Activated CD8-positive, alpha-beta T cell treated with anti-CD3 and anti-CD28 coated beads, Interleukin-2, amount 10 ng/mL, durations not matched to agents 7 days and 5 days (primary cell): ENCODE measurements around the gene CDH22. TPM values are rescaled to one million over a fixed set of nuclear protein-coding genes. Genes with fewer than 3 reads are reported as not detected.

ENCODE experiments used
- ATAC-seq: fragments of 150-1000 bp; cut with Tn5 transposase; one replicate; pipeline ENCODE4 v1.10.0; 2021; ENCODE audit warnings: moderate library complexity
- CTCF ChIA-PET: fragments of 350-600 bp; sonication (Branson Sonifier 250); formaldehyde crosslinking; loops from one replicate; lab custom pipeline; 2021; ENCODE audit warnings: antibody characterized with exemption; lab: Charles Lee
- POLR2A ChIA-PET: fragments of 350-600 bp; sonication (Branson Sonifier 250); formaldehyde crosslinking; loops from one replicate; lab custom pipeline; 2021; ENCODE audit warnings: antibody characterized with exemption; lab: Charles Lee
- DNase-seq: peaks from one replicate; pipeline ENCODE4 v3.0.0-alpha.2; 2020
- H3K27ac Mint-ChIP-seq: one replicate; pipeline ENCODE4 v1.8.0; 2021; ENCODE audit warnings: mild to moderate bottlenecking, mixed read lengths
- H3K27me3 Mint-ChIP-seq: one replicate; pipeline ENCODE4 v1.8.0; 2021; ENCODE audit warnings: low read depth, mixed read lengths
- H3K36me3 Mint-ChIP-seq: one replicate; pipeline ENCODE4 v1.8.0; 2021; ENCODE audit warnings: low read depth, mixed read lengths
- H3K4me1 Mint-ChIP-seq: one replicate; pipeline ENCODE4 v1.8.0; 2021; ENCODE audit warnings: low read depth, mixed read lengths
- H3K4me3 Mint-ChIP-seq: one replicate; pipeline ENCODE4 v1.8.0; 2021; ENCODE audit warnings: mild to moderate bottlenecking, mixed read lengths
- H3K9me3 Mint-ChIP-seq: one replicate; pipeline ENCODE4 v1.8.0; 2022; ENCODE audit warnings: mixed read lengths; ENCODE audit not compliant: insufficient read depth
- total RNA-seq, 2 experiments: library from RNA; stranded (reverse); gene quantifications; one replicate each; pipeline ENCODE4 v1.2.3, GENCODE V29; 2021

The CDH22 gene
- total RNA-seq, 2 experiments from 2014 or later, result not detected

- Mint-ChIP-seq H3K4me1 (no peaks in the 10 kb centered on the region), H3K27ac (no peak overlapping the region), H3K27me3 (peaks cover 37% of the 10 kb centered on the region), H3K9me3 (no peaks in the 10 kb centered on the region), H3K4me3 (no peak overlapping the region), H3K36me3 (no peaks in the 10 kb centered on the region)
- ChIA-PET POLR2A (no interaction called here), CTCF (interaction anchor here (0.8 to 4.1 kb wide), 14 partner anchors 9 to 188 kb away, joined by 3 to 22 read pairs (median 4); no protein-coding TSS in a partner anchor)
- ATAC-seq (no peak), DNase-seq (no peak)
Observed at GRCh38 chr20:46175127-46175494, 133.2 kb downstream of the CDH22 start.

DNA sequence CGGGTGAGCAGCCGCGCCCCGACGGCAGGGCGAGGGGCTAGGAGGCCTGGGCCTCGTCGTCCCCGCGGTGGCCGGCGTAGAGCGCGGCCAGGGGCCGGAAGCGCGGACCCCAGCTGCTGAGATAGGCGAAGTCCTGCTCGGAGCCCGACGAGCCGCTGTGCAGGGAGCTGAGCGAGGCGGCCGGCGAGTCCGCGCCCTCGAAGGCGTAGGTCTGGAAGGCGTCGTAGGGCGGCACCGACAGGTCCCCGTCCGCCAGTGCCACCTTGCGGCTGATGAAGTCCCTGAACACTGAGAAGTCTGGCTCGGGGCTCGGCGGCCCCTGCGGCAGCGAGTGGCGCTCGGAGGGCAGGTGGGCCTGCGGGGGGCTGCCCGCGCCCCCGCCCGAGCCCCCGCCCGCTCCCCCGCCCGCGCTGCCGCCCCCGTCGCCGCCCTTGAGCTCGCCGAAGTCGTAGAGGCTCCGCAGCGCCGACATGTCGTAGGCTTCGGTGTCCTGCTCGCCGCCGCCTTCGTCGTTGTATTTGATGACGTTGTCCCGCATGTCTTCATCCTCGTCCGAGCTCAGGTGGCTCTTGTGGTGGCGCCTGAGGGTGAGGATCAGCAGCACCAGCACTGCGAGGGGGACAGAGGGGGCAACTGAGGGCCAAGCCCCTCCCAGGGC is 133.7 kb downstream of the CDH22 start:
- POLR2A ChIA-PET, result no interaction called here
- CTCF ChIA-PET, result interaction anchor here (0.6 to 4.1 kb wide), 11 partner anchors 8 to 187 kb away, joined by 3 to 22 read pairs (median 5); no protein-coding TSS in a partner anchor
- peak; percentile 77 for DNase-seq
- H3K36me3 Mint-ChIP-seq, result no peaks in the 10 kb centered on the region
- H3K27ac Mint-ChIP-seq, result no peak overlapping the region
- no peak overlapping the region for H3K4me3 Mint-ChIP-seq
- peaks cover 37% of the 10 kb centered on the region for H3K27me3 Mint-ChIP-seq
- no peaks in the 10 kb centered on the region for H3K4me1 Mint-ChIP-seq
- H3K9me3 Mint-ChIP-seq, result no peaks in the 10 kb centered on the region
- peak; percentile 97 for ATAC-seq

- no peaks in the 10 kb centered on the region for H3K36me3 Mint-ChIP-seq
- H3K4me3 Mint-ChIP-seq, result no peak overlapping the region
- H3K9me3 Mint-ChIP-seq, result no peaks in the 10 kb centered on the region
- H3K4me1 Mint-ChIP-seq, result no peaks in the 10 kb centered on the region
- H3K27me3 Mint-ChIP-seq, result peaks cover 37% of the 10 kb centered on the region
- ChIA-PET CTCF (interaction anchor here (0.6 to 4.1 kb wide), 7 partner anchors 8 to 187 kb away, joined by 3 to 22 read pairs (median 5); partner anchors contain the start of gene SLC12A5), POLR2A (no interaction called here)
- no peak overlapping the region for H3K27ac Mint-ChIP-seq
- no peak for ATAC-seq
- DNase-seq, result no peak
Observed at GRCh38 chr20:46173652-46174468, 134.4 kb downstream of the CDH22 start.

- DNase-seq (no peak), ATAC-seq (no peak)
- CTCF ChIA-PET, result interaction anchor here (0.9 to 4.1 kb wide), 5 partner anchors 40 to 186 kb away, joined by 3 to 22 read pairs (median 4); partner anchors contain the start of gene SLC12A5
- POLR2A ChIA-PET, result no interaction called here
- Mint-ChIP-seq H3K9me3 (no peaks in the 10 kb centered on the region), H3K27me3 (peaks cover 37% of the 10 kb centered on the region), H3K27ac (no peak overlapping the region), H3K4me3 (no peak overlapping the region), H3K4me1 (no peaks in the 10 kb centered on the region), H3K36me3 (no peaks in the 10 kb centered on the region)
Observed at GRCh38 chr20:46172961-46173536, 135.2 kb downstream of the CDH22 start.

DNA sequence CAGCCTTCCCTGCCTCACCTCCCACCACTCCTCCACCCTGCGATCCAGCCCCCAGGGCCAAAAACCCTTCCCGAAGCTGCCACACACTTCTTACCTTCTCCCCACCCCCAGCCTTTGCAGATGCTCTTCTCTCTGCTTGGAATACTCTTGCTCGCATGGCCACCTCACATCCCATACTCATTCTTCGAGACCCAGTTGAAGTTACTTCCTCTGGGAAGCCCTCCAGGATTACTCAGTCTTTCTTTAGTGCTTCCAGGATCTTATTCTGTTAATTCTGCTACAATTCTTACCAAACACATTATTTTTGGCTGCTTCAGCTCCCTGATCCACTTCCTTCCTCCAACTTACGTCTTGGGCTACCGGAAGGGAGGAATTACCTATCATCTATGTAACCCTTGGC is 135.8 kb downstream of the CDH22 start:
- peaks cover 37% of the 10 kb centered on the region for H3K27me3 Mint-ChIP-seq
- no peaks in the 10 kb centered on the region for H3K9me3 Mint-ChIP-seq
- ChIA-PET POLR2A (no interaction called here), CTCF (interaction anchor here (1.0 to 4.1 kb wide), 4 partner anchors 40 to 185 kb away, joined by 3 to 22 read pairs (median 4); partner anchors contain the start of gene SLC12A5)
- H3K36me3 Mint-ChIP-seq, result no peaks in the 10 kb centered on the region
- no peak for ATAC-seq
- DNase-seq, result no peak
- no peak overlapping the region for H3K4me3 Mint-ChIP-seq
- no peaks in the 10 kb centered on the region for H3K4me1 Mint-ChIP-seq
- H3K27ac Mint-ChIP-seq, result no peak overlapping the region

DNA sequence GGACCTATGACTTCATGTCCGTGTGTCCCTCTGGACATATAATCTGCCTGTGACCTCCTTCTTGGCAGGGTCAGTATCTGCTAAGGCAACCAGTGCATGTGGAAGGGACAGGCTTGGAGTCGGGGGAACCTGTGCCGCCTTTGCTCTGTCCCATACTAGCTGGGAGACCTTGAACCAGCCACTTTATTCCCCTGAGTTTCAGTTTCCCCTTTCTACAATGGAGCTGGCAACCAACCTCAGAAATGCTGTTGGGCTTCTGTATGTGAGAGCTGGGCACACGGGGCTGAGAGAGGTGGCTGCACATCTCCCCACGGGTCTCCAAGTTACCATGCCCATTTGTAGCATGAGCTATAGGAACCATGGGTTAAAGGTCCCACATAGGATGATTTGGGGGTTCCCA is 136.4 kb downstream of the CDH22 start:
- no peak overlapping the region for H3K27ac Mint-ChIP-seq
- H3K9me3 Mint-ChIP-seq, result no peaks in the 10 kb centered on the region
- no peaks in the 10 kb centered on the region for H3K36me3 Mint-ChIP-seq
- ChIA-PET CTCF (interaction anchor here (1.1 to 1.6 kb wide), 2 partner anchors 149 to 185 kb away, joined by 3 to 5 read pairs; no protein-coding TSS in a partner anchor), POLR2A (no interaction called here)
- H3K4me3 Mint-ChIP-seq, result no peak overlapping the region
- H3K4me1 Mint-ChIP-seq, result no peaks in the 10 kb centered on the region
- H3K27me3 Mint-ChIP-seq, result peaks cover 39% of the 10 kb centered on the region
- no peak for DNase-seq
- no peak for ATAC-seq

GRCh38 chr20:46171476-46171875 is 136.8 kb downstream of the CDH22 start:
- ATAC-seq (no peak), DNase-seq (no peak)
- ChIA-PET CTCF (interaction anchor here (0.6 kb wide), 1 partner anchor 1217 kb away, joined by 3 read pairs; no protein-coding TSS in a partner anchor), POLR2A (interaction anchor here (0.6 kb wide), 1 partner anchor 404 kb away, joined by 3 read pairs; no protein-coding TSS in a partner anchor)
- Mint-ChIP-seq H3K4me1 (no peaks in the 10 kb centered on the region), H3K36me3 (no peaks in the 10 kb centered on the region), H3K27ac (no peak overlapping the region), H3K9me3 (no peaks in the 10 kb centered on the region), H3K4me3 (no peak overlapping the region), H3K27me3 (peaks cover 42% of the 10 kb centered on the region)

- ChIA-PET POLR2A (no interaction called here), CTCF (no interaction called here)
Observed at GRCh38 chr20:46169245-46170171, 138.8 kb downstream of the CDH22 start.

DNA sequence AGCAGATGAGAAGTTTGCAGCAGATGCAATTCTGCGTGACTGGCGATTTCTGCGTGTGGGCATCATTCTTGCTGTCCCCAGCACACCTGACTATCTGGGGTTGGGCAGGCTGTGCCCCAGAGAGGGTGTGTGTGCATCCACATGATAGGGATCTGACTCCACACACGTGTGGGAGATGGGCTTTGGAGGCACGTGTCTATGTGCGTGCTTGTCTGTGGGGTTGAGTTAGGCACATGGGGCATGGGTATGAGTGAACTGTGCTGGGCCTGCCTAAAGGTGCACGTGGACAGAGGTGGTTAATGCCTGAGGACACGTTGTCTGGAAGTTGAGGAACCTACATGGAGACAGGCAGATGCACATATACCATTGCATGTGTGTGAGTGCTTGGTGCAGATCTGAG is 139.9 kb downstream of the CDH22 start:
- Mint-ChIP-seq H3K27me3 (peaks cover 22% of the 10 kb centered on the region), H3K27ac (no peak overlapping the region), H3K4me3 (no peak overlapping the region), H3K9me3 (no peaks in the 10 kb centered on the region), H3K4me1 (no peaks in the 10 kb centered on the region), H3K36me3 (no peaks in the 10 kb centered on the region)
- ChIA-PET POLR2A (no interaction called here), CTCF (no interaction called here)
- ATAC-seq (no peak), DNase-seq (no peak)

More at GRCh38 chr20:46169245-46170171, 138.8 kb downstream of the CDH22 start:
- Mint-ChIP-seq H3K36me3 (no peaks in the 10 kb centered on the region), H3K27ac (no peak overlapping the region), H3K4me1 (no peaks in the 10 kb centered on the region), H3K27me3 (peaks cover 25% of the 10 kb centered on the region), H3K9me3 (no peaks in the 10 kb centered on the region), H3K4me3 (no peak overlapping the region)
- no peak for DNase-seq
- ATAC-seq, result no peak

GRCh38 chr20:46167080-46167479 is 141.2 kb downstream of the CDH22 start:
- H3K27me3 Mint-ChIP-seq, result peaks cover 9% of the 10 kb centered on the region
- no peak overlapping the region for H3K4me3 Mint-ChIP-seq
- no peaks in the 10 kb centered on the region for H3K4me1 Mint-ChIP-seq
- DNase-seq (no peak), ATAC-seq (no peak)
- CTCF ChIA-PET, result interaction anchor here (0.9 kb wide), 1 partner anchor 145 kb away, joined by 3 read pairs; no protein-coding TSS in a partner anchor
- POLR2A ChIA-PET, result no interaction called here
- no peaks in the 10 kb centered on the region for H3K36me3 Mint-ChIP-seq
- no peak overlapping the region for H3K27ac Mint-ChIP-seq
- no peaks in the 10 kb centered on the region for H3K9me3 Mint-ChIP-seq

- no peaks in the 10 kb centered on the region for H3K4me1 Mint-ChIP-seq
- DNase-seq (no peak), ATAC-seq (no peak)
- no peaks in the 10 kb centered on the region for H3K9me3 Mint-ChIP-seq
- CTCF ChIA-PET, result interaction anchor here (1.1 kb wide), 1 partner anchor 10 kb away, joined by 3 read pairs; no protein-coding TSS in a partner anchor
- no peak overlapping the region for H3K27ac Mint-ChIP-seq
- H3K36me3 Mint-ChIP-seq, result no peaks in the 10 kb centered on the region
- H3K4me3 Mint-ChIP-seq, result no peak overlapping the region
- H3K27me3 Mint-ChIP-seq, result peaks cover 9% of the 10 kb centered on the region
- POLR2A ChIA-PET, result no interaction called here
Observed at GRCh38 chr20:46164254-46164653, 144.0 kb downstream of the CDH22 start.
